GM12801 (cell line): ENCODE results near the gene NKTR.

ENCODE experiments used
- TF ChIP-seq, protein P1 (sequence below): IDR thresholded peaks from one replicate; pipeline ENCODE4 v1.5.1; 2011; ENCODE audit warnings: control low read depth; ENCODE audit not compliant: insufficient read length; ENCODE audit errors: extremely low read depth

NKTR gene

DNA sequence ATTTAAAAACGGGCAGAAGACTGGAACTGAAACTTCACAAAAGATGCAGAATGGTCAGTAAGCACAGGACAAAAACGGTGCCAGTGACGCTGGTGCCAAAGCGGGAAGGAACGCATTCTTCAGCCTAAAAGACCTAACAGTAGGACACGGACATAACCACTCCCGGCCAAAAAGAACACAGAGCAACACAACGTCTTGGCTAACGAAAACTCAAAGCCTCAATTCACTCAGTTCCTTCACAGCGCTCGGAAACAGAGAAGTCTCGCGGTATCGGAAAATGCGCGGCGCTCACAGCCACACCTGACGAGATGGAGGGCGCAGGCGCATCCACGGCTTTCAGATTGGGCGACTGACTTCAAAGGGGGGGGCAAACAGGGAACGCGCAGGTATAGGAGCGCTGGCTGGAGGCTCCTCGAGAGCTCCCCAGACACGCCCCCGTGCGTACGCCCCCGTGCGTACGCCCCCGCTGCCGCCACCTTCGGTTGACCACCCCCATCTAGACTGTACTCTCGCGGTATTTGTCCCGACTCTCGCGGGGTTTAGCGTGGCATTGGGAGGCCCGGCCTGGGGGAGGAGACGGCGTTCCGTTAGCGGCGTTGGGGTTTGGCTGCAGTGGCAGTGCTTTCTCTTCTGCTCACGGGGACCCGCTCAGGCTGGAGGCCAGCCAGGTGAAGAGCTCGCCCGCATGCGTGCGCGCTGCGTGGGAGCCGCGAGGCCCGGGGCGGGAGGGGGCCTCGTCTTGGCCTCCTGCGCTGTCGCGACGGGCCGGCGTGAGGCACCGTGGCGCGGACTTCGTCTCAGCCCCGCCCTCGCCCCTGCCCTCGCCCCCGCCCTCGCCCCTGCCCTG lies at the start of gene NKTR:
TSS of gene NKTR (plus strand) at position 576 of the 847 bp plus-strand sequence. CDS start 321 bp downstream, outside the sequence.
- TF ChIP-seq, protein P1, sequence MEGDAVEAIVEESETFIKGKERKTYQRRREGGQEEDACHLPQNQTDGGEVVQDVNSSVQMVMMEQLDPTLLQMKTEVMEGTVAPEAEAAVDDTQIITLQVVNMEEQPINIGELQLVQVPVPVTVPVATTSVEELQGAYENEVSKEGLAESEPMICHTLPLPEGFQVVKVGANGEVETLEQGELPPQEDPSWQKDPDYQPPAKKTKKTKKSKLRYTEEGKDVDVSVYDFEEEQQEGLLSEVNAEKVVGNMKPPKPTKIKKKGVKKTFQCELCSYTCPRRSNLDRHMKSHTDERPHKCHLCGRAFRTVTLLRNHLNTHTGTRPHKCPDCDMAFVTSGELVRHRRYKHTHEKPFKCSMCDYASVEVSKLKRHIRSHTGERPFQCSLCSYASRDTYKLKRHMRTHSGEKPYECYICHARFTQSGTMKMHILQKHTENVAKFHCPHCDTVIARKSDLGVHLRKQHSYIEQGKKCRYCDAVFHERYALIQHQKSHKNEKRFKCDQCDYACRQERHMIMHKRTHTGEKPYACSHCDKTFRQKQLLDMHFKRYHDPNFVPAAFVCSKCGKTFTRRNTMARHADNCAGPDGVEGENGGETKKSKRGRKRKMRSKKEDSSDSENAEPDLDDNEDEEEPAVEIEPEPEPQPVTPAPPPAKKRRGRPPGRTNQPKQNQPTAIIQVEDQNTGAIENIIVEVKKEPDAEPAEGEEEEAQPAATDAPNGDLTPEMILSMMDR, result no peak

DNA sequence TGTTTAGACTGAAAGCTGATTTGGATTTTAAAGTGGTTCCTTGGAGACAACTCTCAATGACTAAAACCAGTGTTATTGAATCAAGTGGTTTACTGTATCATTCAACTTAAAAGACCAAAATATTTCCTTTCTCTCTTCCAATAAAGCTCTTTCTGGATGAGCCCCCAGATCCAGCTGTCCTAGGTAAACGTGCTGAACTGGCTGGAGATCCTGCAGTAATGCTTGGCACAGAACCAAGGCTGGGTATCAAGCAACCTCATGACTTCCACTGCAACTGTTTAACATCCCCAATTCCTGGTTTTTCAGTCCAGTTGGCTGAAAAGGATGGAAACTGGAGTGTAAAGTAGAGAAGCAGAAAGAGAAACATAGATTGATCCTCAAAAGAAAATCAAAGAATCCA lies 47.7 kb upstream of the NKTR start:
- TF ChIP-seq, protein P1, result no peak

DNA sequence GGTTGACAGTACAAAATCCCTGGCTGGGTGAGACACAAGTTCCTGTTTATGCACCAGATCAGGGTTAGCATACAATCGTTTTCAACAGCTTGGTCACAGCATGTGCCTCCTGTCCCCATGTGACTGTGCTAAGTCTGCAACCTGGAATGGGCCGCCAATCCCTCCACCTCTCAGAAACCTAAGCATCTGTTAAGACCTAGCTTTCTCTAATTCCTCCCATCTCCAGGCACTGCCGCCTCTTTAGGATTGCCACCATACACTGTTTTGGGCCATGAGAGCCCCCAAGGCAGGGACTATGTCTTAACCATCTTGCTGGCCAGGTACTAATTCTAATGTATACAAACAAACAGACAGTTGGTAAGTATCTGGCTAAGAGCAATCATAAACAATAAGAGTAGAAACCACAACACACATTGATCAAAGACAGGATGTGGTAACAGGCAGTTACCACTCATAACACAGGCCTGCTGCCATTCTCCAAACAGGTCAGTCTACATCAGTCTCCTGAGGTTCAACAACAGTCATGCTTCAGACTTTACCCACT lies 44.3 kb upstream of the NKTR start:
- TF ChIP-seq, protein P1, result no peak

DNA sequence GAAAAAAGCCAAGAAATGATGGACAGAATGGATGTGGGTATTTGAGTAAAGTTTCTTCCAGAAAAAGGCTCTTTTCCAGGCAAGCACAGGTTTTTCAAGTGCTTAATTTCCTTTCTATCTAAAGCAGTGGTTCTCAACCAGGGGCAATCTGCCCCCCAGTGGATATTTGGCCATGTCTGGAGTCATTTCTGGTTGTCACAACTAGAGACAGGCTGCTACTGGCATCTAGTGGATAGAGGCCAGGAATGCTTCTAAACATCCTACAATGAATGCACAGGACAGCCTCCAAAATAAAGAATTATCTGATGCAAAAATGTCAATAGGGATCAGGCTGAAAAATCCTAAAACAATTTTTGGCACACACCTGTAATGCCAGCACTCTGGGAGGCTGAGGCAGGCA lies 42.6 kb upstream of the NKTR start:
- TF ChIP-seq, protein P1, result no peak

DNA sequence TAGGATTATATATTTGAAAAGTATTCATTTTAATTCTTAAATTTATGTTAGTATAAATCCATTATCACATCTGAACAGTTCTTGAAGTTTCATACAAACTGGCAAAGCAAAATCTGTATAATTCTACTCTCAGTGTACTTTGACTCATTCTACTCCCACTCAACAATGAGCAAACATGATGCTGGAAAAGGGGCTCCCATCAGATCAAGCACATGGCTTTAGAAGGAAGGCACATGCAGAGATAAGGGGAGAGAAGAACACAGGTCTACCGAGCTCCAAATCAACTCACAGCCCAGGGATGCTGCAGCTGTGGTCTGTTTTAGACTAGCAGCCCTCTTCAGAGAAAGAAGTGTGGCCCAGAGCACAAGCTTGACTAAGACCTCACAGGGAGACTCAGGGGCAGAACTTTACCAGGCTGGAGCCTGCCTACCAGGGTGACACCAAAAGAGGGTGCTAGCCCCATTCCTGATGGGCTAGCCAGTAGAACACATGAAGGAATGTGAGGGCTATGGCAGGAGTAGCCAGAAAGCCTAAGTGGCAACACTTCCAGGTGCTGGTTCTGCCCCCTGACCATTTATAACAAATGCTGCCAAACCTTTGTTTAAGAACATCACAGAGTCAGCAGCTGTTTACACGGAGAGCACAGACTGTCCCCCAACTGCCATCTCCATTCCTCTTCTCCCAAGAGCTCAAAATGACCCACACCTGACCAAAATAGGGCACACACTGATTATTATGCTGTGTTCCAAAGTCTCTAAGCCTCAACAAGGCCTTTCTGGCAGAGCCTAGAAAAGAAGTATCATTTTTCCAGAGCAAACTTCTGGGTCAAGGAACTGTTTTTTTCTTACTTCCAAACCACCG lies 38.2 kb upstream of the NKTR start:
- TF ChIP-seq, protein P1, result no peak

DNA sequence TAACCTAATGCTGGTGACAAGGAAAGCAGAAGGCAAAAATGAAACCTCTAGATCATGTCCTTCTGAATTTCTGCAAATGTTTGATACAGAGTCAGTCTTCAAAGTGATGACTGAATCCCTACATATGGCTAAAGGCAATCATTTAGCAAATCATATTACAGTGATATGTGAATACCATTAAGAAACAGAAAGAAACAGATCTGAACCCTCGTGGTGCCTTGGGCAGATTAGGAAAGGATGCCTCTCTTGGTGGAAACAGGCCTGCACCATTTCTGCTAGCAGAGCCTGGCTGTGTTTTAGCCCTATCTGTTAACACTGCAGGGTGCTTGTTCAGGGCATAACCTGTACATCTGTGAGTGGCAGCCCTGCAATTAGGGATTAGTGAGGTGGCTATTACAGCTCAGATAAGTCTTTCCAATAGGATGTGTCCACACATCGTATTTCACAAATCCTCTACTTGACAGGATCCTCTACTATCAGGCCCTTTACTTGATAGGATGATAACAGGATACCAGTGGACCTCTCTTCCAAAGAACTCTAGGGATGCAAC lies 30.8 kb upstream of the NKTR start:
- TF ChIP-seq, protein P1, result no peak

DNA sequence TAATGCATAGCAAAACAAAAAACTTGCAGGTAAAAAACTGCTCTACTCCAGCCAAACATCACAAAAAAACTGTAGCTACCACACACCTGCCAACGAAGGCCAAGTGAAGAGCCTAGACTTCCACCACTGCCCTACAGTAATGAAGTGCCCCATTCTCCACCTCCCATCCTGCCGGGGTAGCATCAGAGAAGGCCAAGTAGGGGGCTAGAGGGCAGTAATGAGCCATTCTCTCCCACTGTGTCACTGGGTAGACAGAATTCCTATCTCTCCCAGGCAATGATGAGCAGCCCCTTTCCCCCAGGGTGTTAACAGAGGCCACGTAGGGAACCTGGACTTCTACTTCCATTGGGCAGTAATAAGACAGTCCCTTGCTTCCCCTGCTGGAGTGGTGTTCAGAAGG lies 28.2 kb upstream of the NKTR start:
- TF ChIP-seq, protein P1, result no peak
